ENCODE results near the gene TAF1D.
"Not testable (repeated sequence)": the region's sequence is repeated elsewhere in the genome, so short reads cannot be mapped to it uniquely, and the experiment has no call there.

TAF1D gene

DNA sequence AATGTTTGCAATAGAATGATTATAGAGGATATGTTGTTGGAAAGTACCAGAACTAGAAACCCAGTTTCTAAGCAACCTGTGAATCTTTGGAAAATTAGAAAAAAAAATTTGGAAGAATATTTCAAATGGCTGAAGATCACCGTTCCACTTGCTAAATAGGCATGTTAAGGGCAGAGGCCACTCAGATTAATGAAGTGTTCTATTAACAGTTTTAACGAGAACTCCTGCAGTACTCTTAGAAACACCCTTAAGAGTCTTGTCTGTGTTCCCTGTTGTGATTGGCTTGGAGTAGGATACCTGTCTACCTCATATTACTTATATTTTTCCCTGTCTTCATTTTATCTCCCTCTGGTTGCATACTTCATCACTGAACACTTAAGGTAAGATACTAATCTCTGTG is 4.8 kb upstream of the TAF1D start:
- no peak for DNase-seq

DNA sequence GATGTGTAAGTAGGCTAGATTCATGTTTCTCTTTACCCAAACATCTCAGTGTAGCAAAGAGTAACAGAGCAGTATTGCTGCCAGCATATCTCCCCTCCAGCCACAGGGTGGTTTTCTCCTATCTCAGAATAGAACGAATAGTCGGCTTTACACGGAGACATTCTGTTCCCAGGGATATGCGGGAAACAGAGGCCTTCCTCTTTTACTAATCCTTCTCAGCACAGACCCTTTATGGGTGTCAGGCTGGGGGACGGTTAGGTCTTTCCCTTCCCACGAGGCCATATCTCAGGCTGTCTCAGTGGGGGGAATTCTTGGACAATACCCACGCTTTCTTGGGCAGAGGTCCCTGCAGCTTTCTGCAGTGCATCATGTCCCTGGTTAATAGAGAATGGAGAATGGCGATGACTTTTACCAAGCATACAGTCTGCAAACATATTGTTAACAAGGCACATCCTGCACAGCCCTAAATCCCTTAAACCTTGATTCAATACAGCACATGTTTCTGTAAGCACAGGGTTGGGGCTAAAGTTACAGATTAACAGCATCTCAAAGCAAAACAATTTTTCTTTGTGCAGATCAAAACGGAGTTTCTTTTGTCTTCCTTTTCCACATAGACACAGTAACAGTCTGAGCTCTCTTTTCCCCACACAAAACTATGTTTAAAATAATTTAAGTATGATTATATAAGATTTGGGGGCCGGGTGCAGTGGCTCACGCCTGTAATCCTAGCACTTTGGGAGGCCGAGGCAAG is 3.9 kb upstream of the TAF1D start:
- DNase-seq, result not testable (repeated sequence)

DNA sequence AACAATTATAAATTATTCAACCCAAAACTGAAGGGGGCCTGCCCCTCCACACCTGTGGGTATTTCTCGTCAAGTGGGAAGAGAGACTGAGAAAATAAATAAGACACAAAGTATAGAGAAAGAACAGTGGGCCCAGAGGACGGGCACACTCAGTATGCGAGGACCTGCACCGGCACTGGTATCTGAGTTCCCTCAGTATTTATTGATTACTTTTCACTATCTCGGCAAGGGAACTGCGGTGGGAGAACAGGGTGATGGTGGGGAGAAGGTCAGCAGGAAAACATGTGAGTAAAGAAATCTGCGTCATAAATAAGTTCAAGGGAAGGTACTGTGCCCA is 3.3 kb upstream of the TAF1D start:
- DNase-seq, result no peak

- no peak for DNase-seq
Measured at GRCh38 chr11:93743291-93743690, 2.0 kb upstream of the TAF1D start.

- DNase-seq, result no peak
Measured at GRCh38 chr11:93741882-93742226, 559 bp upstream of the TAF1D start.

GRCh38 chr11:93740730-93741093 is 583 bp downstream of the TAF1D start:
- DNase-seq, result peak; percentile 55

DNA sequence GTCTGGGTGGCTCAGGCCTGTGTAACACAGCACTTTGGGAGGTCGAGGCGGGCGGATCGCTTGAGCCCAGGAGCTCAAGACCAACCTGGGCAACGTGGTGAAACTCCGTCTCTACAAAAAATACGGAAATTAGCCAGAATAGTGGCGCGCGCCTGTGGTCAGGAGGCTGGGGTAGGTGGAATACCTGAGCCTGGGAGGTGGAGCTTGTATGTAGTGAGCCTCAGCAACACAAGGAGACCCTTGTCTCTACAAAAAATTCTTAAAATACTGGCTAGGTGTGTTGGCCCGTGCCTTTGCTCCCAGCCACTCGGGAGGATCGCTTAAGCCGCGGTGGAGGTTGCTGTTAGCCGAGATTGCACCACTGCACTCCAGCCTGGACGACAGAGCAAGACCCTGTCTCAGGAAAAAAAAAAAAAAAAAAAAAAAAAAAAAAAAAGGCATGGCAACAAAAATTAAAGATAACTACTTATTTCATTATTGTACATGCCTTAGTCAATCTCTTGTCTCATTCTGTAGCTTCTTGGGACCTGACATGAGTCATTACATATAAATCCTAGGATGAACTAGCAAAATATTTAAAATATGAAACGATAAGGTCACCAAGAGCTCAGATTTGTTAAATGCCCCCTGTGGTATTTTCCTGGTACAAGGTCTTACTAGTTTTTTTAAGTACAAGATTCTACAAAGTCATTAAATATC is 1.1 kb downstream of the TAF1D start:
- no peak for DNase-seq

DNA sequence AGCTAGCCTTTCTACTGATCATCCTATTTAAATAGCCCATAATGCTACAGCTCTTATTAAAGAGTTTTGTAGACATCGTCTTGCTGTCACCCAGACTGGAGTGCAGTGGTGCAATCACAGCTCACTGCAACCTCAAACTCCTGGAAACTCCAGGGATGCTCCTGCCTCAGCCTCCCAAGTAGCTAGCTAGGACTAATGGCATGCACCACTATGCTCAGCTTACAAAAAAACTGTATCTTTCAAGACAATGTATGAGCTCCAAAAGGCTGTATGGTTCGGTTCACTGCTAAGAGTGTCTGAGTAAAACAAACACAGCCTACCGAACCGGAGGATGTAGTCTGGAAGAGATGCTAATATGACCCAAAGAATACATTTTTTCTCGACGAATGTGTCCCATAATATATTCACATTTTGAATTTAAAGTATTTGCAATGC is 2.6 kb downstream of the TAF1D start:
- no peak for DNase-seq

DNA sequence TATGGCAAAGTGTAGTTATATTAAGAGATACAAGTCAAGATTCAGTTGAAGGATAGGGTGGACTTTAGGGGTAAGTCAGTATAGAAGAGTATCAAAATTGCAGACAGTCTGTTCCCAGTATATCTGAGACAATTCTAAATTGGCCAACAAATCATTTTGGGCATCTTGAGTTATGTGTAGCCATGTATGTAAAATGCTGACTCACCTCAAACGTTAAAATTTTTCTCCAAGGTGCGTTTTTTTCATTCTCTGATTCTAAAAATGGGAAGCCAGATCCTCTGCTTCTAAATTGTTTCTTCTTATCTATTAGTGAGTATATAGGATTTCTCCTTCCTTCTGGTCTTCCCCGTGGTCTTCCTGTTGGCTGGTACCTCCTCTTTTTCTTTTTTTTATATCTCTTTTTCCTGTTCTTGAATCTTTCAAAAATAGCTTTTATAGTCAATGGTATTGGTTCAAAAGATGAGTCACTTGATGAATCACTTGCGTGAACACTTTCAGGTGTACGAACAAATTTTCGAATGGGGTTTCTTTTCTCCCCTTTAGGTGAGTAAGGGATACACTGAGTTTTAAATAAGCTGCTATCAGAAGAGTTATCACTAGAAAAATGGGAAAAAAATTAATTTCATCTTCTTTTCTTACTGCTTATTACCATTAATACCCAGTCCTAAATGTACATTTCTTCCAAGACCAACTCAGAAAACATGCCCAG is 3.2 kb downstream of the TAF1D start:
- no peak for DNase-seq

DNA sequence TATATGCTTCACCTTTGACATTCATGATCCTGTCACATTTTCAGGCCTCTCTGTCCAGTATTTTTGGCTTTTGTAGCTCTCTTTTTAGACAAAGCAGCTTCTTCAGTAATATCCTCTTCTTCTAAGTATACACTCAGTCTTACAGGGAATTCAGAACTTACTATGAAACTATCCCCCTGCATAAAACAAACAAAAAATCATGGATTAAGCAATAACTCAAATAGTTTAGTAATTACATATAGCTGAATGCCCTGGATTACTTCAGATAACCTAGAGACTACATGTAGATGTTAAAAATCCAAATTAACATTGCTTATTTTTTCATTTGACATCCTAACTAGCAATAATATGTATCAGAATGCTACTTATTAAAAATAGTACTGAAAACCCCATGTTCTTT is 5.2 kb downstream of the TAF1D start:
- DNase-seq, result no peak

- DNase-seq, result no peak
Measured at GRCh38 chr11:93735627-93736026, 5.7 kb downstream of the TAF1D start.

GRCh38 chr11:93734427-93735222 is 6.7 kb downstream of the TAF1D start:
- DNase-seq, result no peak

DNA sequence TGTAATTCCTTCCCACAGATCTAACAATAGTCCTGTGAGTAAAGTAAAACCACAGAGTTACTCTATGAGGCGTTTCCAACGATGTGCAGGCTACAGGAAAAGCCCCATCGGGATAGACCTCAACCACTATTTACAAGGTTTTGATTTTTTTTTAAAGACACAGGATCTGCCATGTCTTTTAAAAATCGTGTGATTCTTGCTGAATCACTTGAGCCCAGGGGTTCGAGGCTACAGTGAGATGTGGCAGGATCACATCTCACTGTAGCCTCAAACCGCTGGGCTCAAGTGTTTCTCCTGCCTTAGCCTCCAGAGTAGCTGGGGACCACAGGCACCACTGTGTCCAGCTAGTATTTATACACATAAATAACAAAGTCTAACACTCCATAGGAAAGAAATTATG is 7.8 kb downstream of the TAF1D start:
- DNase-seq, result no peak

- no peak for DNase-seq
Measured at GRCh38 chr11:93732237-93732892, 8.9 kb downstream of the TAF1D start.

GRCh38 chr11:93730108-93731107 is 10.9 kb downstream of the TAF1D start:
- DNase-seq, result no peak

GRCh38 chr11:93729129-93729616 is 12.1 kb downstream of the TAF1D start:
- DNase-seq, result no peak

DNA sequence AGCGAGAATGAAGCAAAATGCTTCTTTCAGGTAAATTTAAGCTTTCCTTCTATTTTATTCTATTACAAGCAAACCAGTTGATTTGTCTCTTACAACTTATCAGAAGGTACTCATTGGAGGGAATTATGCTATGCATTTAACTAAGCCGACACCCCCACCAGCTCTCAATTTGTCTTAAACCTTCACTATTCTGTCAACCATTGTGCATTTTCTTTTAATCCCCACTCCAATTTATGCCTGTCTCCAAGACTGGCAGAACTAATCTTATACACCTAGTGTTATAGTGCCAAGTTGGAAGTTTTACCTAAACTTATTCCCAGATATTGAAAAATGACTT is 12.5 kb downstream of the TAF1D start:
- DNase-seq, result no peak

DNA sequence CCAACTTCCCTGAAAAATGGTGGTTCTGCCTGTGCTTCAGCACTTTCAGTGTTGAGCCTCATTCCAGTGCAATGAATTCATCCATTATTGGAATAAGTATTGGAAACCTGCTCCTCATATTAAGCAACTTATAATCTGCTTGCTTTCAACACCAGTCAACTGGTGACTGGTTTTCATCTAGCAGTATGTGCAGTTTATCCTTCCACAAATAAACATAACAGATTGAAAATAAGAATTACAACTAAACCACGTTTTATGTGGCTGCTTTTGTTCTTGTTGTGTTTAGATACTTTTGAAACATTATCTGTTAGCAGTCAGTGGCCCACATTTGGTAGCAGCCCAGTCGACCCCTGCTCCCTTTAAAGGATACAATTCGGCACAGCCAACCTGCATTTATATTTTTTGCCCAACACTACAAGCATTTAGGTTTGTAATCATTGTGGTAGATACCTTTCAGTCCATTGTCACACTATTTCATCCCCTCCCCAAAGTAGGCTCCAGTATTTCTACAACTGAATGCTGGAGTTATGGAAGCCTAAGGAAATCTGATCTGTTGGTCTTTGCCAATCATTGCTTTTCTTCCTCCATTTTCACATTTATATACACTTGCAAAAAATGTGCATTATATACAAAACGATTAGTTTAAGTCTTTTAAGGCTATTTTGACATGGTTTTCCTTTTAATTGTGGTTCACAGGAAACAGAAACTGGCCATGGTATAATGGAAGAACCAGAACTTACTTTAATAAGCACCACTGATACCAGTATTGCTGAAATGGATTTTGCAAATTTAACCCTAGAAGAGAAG is 13.1 kb downstream of the TAF1D start:
- DNase-seq, result no peak

DNA sequence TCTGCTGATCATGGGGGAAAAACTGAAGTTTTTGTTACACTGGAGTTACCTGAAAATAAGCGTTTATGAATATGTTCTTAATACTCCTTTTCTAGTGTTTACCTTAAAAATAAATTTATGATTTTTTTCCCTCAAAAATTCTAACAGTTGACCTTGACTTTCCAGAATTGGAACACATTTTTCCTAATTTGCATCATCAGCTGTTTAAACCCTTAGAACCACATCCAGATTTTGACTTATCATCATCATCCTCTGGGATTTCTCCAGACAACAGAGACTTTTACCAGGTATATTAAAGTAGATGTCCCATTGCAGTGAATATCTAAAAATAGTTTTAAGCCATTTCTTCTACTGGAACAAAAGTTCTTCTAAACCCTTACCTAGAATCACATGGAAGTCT is 17.2 kb downstream of the TAF1D start:
- no peak for DNase-seq

DNA sequence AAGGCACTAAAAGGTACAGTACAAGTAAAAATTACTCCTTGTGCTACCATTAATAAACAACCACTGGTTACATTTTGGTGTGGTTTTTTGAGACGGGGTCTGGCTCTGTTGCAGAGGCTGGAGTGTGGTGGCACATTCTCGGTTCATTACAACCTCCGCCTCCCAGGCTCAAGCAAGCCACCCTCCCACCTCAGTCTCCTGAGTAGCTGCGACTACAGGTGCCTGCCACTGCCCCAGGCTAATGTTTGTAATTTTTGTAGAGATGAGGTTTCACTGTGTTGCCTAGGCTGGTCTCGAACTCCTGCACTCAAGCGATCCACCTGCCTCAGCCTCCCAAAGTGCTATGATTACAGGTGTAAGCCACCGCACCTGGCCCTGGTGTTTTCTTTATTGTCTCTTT is 20.8 kb downstream of the TAF1D start:
- DNase-seq, result no peak

DNA sequence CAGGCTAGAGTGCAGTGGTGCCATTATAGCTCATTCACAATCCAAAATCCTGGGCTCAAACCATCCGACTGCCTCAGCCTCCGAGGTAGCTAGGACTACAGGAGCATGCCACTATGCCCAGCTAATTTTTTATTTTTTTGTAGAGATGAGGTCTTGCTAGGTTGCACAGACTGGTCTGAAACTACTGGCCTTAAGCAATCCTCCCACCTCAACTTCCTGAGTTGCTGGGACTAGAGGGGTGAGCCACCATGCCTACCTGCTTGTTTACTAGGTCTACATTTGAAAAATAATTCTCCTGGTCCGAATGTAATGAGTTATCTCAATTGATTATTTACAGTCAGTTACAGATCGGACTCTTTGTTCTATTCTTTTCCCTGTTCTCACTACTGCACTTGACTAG is 22.0 kb downstream of the TAF1D start:
- no peak for DNase-seq
